ENCODE results near the gene CASQ2.
"Not testable (repeated sequence)": the region's sequence is repeated elsewhere in the genome, so short reads cannot be mapped to it uniquely, and the experiment has no call there.

CASQ2 gene

GRCh38 chr1:115780655-115781054 lies 12.1 kb upstream of the CASQ2 start:
- not testable (repeated sequence) for DNase-seq

GRCh38 chr1:115779075-115779474 lies 10.6 kb upstream of the CASQ2 start:
- not testable (repeated sequence) for DNase-seq

GRCh38 chr1:115771847-115772457 lies 3.4 kb upstream of the CASQ2 start:
- DNase-seq: no peak

- DNase-seq: no peak
Measured at GRCh38 chr1:115771094-115771846, 2.8 kb upstream of the CASQ2 start.

- DNase-seq: no peak
Measured at GRCh38 chr1:115767403-115767802, 1.1 kb downstream of the CASQ2 start.

- DNase-seq: no peak
Measured at GRCh38 chr1:115765091-115765490, 3.4 kb downstream of the CASQ2 start.

GRCh38 chr1:115764541-115764940 lies 4.0 kb downstream of the CASQ2 start:
- no peak for DNase-seq

- no peak for DNase-seq
Measured at GRCh38 chr1:115762779-115763178, 5.7 kb downstream of the CASQ2 start.

GRCh38 chr1:115761601-115762302 lies 6.8 kb downstream of the CASQ2 start:
- DNase-seq: no peak

GRCh38 chr1:115757856-115758255 lies 10.7 kb downstream of the CASQ2 start:
- no peak for DNase-seq

GRCh38 chr1:115757326-115757725 lies 11.2 kb downstream of the CASQ2 start:
- no peak for DNase-seq

- DNase-seq: no peak
Measured at GRCh38 chr1:115755456-115756370, 12.8 kb downstream of the CASQ2 start.

- DNase-seq: no peak
Measured at GRCh38 chr1:115753830-115754229, 14.7 kb downstream of the CASQ2 start.

GRCh38 chr1:115753361-115753760 lies 15.2 kb downstream of the CASQ2 start:
- no peak for DNase-seq

GRCh38 chr1:115748401-115749150 lies 19.9 kb downstream of the CASQ2 start:
- no peak for DNase-seq

- no peak for DNase-seq
Measured at GRCh38 chr1:115746021-115746690, 22.4 kb downstream of the CASQ2 start.

- DNase-seq: no peak
Measured at GRCh38 chr1:115744646-115745275, 23.8 kb downstream of the CASQ2 start.

- DNase-seq: no peak
Measured at GRCh38 chr1:115740811-115741210, 27.7 kb downstream of the CASQ2 start.

GRCh38 chr1:115732316-115732715 lies 36.2 kb downstream of the CASQ2 start:
- DNase-seq: no peak

GRCh38 chr1:115729756-115730155 lies 38.8 kb downstream of the CASQ2 start:
- no peak for DNase-seq

- no peak for DNase-seq
Measured at GRCh38 chr1:115728341-115728740, 40.2 kb downstream of the CASQ2 start.
